ENCODE results near the gene EFL1. TPM values are rescaled to one million over a fixed set of nuclear protein-coding genes. Genes with fewer than 3 reads are reported as not detected.

EFL1 gene
- polyA plus RNA-seq, 2 of the 4 experiments (the other 2 are of a cell fraction), result 21.2 to 42.3 TPM

DNA sequence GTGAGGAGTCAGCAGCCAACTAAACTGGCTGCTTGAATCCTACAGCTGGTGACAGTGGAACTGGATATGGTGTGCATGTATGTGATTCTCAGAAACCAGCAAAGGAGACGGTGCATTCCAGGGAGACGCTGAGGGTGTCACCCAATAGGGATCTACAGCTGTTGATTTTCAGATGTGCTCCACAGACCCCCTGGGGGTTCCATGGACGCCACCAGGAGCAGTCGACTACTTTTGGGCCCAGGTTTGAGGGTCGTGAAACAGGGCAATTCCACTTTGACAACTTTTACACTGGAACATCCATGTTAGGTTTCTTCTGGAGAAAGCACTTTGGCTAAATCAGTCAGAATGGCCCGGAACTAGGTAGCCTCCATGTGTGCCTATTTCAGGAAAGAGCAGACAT is 145.2 kb downstream of the EFL1 start:
- ChIA-PET CTCF (interaction anchor here (0.8 to 2.8 kb wide), 6 partner anchors 8 to 26 kb away, joined by 3 to 24 read pairs (median 4); no protein-coding TSS in a partner anchor), POLR2A (no interaction called here)
- TF ChIP-seq, protein P1, sequence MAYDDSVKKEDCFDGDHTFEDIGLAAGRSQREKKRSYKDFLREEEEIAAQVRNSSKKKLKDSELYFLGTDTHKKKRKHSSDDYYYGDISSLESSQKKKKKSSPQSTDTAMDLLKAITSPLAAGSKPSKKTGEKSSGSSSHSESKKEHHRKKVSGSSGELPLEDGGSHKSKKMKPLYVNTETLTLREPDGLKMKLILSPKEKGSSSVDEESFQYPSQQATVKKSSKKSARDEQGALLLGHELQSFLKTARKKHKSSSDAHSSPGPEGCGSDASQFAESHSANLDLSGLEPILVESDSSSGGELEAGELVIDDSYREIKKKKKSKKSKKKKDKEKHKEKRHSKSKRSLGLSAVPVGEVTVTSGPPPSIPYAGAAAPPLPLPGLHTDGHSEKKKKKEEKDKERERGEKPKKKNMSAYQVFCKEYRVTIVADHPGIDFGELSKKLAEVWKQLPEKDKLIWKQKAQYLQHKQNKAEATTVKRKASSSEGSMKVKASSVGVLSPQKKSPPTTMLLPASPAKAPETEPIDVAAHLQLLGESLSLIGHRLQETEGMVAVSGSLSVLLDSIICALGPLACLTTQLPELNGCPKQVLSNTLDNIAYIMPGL (CRISPR knock-in tag; IDR thresholded peaks at IDR 0.05; ENCODE audit: borderline replicate concordance), result no peak
- no peak for TF ChIP-seq RAD21 (conservative IDR thresholded peaks at IDR 0.05 in 1 of 2, IDR thresholded peaks at IDR 0.05 in 1 of 2)
- TF ChIP-seq CHD2 (IDR thresholded peaks at IDR 0.05; ENCODE audit: low read length, partially characterized antibody), result no peak
- TF ChIP-seq CHD4 (IDR thresholded peaks at IDR 0.05; ENCODE audit: borderline replicate concordance), result no peak
- TF ChIP-seq, protein P2, sequence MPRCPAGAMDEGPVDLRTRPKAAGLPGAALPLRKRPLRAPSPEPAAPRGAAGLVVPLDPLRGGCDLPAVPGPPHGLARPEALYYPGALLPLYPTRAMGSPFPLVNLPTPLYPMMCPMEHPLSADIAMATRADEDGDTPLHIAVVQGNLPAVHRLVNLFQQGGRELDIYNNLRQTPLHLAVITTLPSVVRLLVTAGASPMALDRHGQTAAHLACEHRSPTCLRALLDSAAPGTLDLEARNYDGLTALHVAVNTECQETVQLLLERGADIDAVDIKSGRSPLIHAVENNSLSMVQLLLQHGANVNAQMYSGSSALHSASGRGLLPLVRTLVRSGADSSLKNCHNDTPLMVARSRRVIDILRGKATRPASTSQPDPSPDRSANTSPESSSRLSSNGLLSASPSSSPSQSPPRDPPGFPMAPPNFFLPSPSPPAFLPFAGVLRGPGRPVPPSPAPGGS (IDR thresholded peaks at IDR 0.05), result no peak
- no peak for TF ChIP-seq NFE2L2 (conservative IDR thresholded peaks at IDR 0.05; ENCODE audit: low read length)
- no peak for TF ChIP-seq FOSB (CRISPR knock-in tag; IDR thresholded peaks at IDR 0.05)
- TF ChIP-seq, protein P3, sequence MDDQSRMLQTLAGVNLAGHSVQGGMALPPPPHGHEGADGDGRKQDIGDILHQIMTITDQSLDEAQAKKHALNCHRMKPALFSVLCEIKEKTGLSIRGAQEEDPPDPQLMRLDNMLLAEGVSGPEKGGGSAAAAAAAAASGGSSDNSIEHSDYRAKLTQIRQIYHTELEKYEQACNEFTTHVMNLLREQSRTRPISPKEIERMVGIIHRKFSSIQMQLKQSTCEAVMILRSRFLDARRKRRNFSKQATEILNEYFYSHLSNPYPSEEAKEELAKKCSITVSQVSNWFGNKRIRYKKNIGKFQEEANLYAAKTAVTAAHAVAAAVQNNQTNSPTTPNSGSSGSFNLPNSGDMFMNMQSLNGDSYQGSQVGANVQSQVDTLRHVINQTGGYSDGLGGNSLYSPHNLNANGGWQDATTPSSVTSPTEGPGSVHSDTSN (IDR thresholded peaks at IDR 0.05), result no peak
- no peak overlapping the region for H3K4me2 ChIP-seq
- no peak for DNase-seq (ENCODE audit: low read depth in 1 of 2, low spot score in 1 of 2)
- H3K4me3 ChIP-seq, result no peak overlapping the region
- ATAC-seq, result no peak
- FAIRE-seq, result no peak
- peaks cover 11% of the 10 kb centered on the region for H3K4me1 ChIP-seq
- no peak overlapping the region for H3K27ac ChIP-seq
- 84% methylated on average over 6 of the region's 6 CpGs for WGBS (ENCODE audit: missing lambda C conversion rate)
- no peaks in the 10 kb centered on the region for H3K9me3 ChIP-seq

DNA sequence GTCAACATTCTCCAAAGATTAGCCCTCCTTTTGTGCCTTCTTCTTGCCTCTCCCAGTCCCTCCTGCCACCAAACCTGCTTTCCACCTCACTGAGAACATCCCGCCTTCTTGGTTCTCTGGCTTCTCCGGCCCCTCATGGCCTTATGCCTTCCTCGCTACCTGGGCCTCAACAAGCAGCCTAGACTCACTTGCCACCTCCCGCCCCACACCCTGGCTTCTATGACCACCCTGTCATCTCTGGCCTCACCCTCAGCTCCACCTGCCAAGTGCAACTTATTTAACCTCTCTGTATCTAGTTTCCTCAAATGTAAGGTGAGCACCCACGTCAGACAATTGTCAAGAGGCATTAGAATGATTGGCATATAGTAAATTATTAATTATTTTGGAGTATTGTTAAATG is 147.9 kb downstream of the EFL1 start:
- ATAC-seq (no peak), FAIRE-seq (no peak), DNase-seq (ENCODE audit: low read depth in 1 of 2, low spot score in 1 of 2) (no peak)
- Histone ChIP-seq H3K27ac (no peak overlapping the region), H3K4me3 (no peak overlapping the region), H3K4me2 (no peak overlapping the region), H3K4me1 (no peaks in the 10 kb centered on the region), H3K9me3 (no peaks in the 10 kb centered on the region)
- CTCF ChIA-PET, result no interaction called here
- WGBS (ENCODE audit: missing lambda C conversion rate), result 69% methylated on average over 5 of the region's 5 CpGs
- TF ChIP-seq, protein P4, sequence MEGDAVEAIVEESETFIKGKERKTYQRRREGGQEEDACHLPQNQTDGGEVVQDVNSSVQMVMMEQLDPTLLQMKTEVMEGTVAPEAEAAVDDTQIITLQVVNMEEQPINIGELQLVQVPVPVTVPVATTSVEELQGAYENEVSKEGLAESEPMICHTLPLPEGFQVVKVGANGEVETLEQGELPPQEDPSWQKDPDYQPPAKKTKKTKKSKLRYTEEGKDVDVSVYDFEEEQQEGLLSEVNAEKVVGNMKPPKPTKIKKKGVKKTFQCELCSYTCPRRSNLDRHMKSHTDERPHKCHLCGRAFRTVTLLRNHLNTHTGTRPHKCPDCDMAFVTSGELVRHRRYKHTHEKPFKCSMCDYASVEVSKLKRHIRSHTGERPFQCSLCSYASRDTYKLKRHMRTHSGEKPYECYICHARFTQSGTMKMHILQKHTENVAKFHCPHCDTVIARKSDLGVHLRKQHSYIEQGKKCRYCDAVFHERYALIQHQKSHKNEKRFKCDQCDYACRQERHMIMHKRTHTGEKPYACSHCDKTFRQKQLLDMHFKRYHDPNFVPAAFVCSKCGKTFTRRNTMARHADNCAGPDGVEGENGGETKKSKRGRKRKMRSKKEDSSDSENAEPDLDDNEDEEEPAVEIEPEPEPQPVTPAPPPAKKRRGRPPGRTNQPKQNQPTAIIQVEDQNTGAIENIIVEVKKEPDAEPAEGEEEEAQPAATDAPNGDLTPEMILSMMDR (IDR thresholded peaks at IDR 0.05), result no peak
- TF ChIP-seq MAFK (IDR thresholded peaks at IDR 0.05; ENCODE audit: partially characterized antibody) (no peak), JUNB (IDR thresholded peaks at IDR 0.05) (no peak), KDM1A (IDR thresholded peaks at IDR 0.05; ENCODE audit: low read depth) (no peak), HOXB13 (CRISPR knock-in tag; IDR thresholded peaks at IDR 0.05; ENCODE audit: low read depth) (no peak)
- POLR2A ChIA-PET, result no interaction called here

DNA sequence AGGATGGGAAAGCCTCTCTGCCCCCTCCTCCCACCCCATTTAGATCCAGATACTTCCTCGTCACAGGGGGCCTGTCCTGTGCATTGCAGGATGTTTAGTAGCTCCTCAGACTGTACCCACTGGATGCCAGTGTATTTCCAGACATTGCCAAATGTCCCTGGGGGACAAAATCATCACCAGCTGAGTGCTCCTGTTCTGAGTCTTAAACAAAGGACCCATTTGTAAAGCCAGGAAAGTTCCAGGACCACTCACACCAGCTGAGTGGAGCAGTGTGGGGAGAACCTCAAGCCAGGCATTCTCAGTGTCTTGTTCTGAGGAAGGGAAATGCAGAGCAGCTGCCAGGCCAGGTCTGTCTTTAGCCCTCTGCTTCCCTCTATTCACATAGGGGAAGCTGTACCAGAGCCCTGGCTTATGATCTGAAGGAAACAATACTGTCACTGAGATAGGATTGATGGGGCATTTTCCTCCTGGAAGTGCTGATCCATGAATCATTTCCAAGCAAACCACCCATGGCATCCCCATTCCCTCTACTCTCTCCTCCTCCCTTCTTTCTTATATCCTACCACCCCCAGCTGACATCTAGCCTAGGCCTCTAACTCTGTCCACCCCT is 149.3 kb downstream of the EFL1 start:
- POLR2A ChIA-PET, result no interaction called here
- H3K4me3 ChIP-seq, result no peak overlapping the region
- H3K4me2 ChIP-seq, result no peak overlapping the region
- FAIRE-seq (no peak), ATAC-seq (no peak), DNase-seq (ENCODE audit: low read depth in 1 of 2, low spot score in 1 of 2) (no peak)
- CTCF ChIA-PET, result interaction anchor here (0.8 to 14.2 kb wide), 3 partner anchors 22 to 85 kb away, joined by 3 to 570 read pairs (median 5); no protein-coding TSS in a partner anchor
- H3K9me3 ChIP-seq, result no peaks in the 10 kb centered on the region
- H3K27ac ChIP-seq, result no peak overlapping the region
- no peak for TF ChIP-seq CBX2 (IDR thresholded peaks at IDR 0.05; ENCODE audit: borderline replicate concordance, low read depth)
- no peaks in the 10 kb centered on the region for H3K4me1 ChIP-seq
- 53% methylated on average over 1 of the region's 1 CpG for WGBS (ENCODE audit: missing lambda C conversion rate)
